OCI-LY1 (cell line): ENCODE results near the gene CFAP77.

ENCODE experiments used
- H2AFZ ChIP-seq: fragments of 200-600 bp; sonication (generic), shearing (Covaris generic); 2 replicates; pipeline ENCODE4 v1.6.0; 2014; ENCODE audit warnings: antibody characterized with exemption, mild to moderate bottlenecking, low read length
- H3F3A ChIP-seq: fragments of 200-600 bp; sonication (generic), shearing (Covaris generic); 2 replicates; pipeline ENCODE4 v1.6.0; 2014; ENCODE audit warnings: mild to moderate bottlenecking, antibody characterized with exemption, low read length, moderate library complexity; ENCODE audit not compliant: insufficient read depth
- H3K27ac ChIP-seq: fragments of 200-600 bp; sonication (generic); 2 replicates; pipeline ENCODE4 v1.5.1; 2014; ENCODE audit warnings: low read length, mixed run types, mild to moderate bottlenecking, low read depth; ENCODE audit not compliant: poor library complexity, severe bottlenecking
- H3K27me3 ChIP-seq: fragments of 200-600 bp; sonication (generic); 2 replicates; pipeline ENCODE4 v1.6.0; 2014; ENCODE audit warnings: antibody characterized with exemption, mild to moderate bottlenecking, low read length, moderate library complexity; ENCODE audit not compliant: insufficient read depth
- H3K36me3 ChIP-seq: fragments of 200-600 bp; sonication (generic); 2 replicates; pipeline ENCODE4 v1.6.1; 2014; ENCODE audit warnings: mild to moderate bottlenecking, antibody characterized with exemption, low read length, moderate library complexity, mixed read lengths; ENCODE audit not compliant: insufficient read depth
- H3K4me1 ChIP-seq: fragments of 200-600 bp; sonication (generic); 2 replicates; pipeline ENCODE4 v1.5.1; 2014; ENCODE audit warnings: mild to moderate bottlenecking, low read length, moderate library complexity; ENCODE audit not compliant: insufficient read depth, severe bottlenecking
- H3K4me2 ChIP-seq: fragments of 200-600 bp; sonication (generic), shearing (Covaris generic); 2 replicates; pipeline ENCODE4 v1.6.1; 2014; ENCODE audit warnings: low read length
- H3K4me3 ChIP-seq: fragments of 200-600 bp; sonication (generic); 2 replicates; pipeline ENCODE4 v1.5.1; 2014; ENCODE audit warnings: low read length, low read depth, mild to moderate bottlenecking, mixed read lengths; ENCODE audit not compliant: poor library complexity, severe bottlenecking
- H3K79me2 ChIP-seq: fragments of 200-600 bp; shearing (Covaris generic); 2 replicates; pipeline ENCODE4 v1.6.1; 2016; ENCODE audit warnings: mixed run types, low read length, mixed read lengths; ENCODE audit not compliant: insufficient read depth
- H3K9ac ChIP-seq: fragments of 200-600 bp; sonication (generic), shearing (Covaris generic); 2 replicates; pipeline ENCODE4 v1.6.1; 2014; ENCODE audit warnings: mild to moderate bottlenecking, low read length, mixed read lengths
- H3K9me2 ChIP-seq: fragments of 200-600 bp; sonication (generic), shearing (Covaris generic); 2 replicates; pipeline ENCODE4 v1.6.1; 2014; ENCODE audit warnings: low read depth, mild to moderate bottlenecking, low read length, mixed read lengths
- H3K9me3 ChIP-seq: fragments of 200-600 bp; shearing (Covaris generic); 2 replicates; pipeline ENCODE4 v1.6.1; 2014; ENCODE audit warnings: low read length, mixed read lengths
- H4K20me1 ChIP-seq: fragments of 200-600 bp; sonication (generic), shearing (Covaris generic); 2 replicates; pipeline ENCODE4 v1.6.0; 2016; ENCODE audit warnings: mild to moderate bottlenecking, low read length; ENCODE audit not compliant: insufficient read depth
- EZH2 ChIP-seq: fragments of 200-600 bp; sonication (generic), shearing (Covaris generic); IDR thresholded peaks from 2 replicates; pipeline ENCODE4 v1.8.0; 2017; ENCODE audit warnings: borderline replicate concordance, mixed run types, mild to moderate bottlenecking, antibody characterized with exemption, low read length, moderate library complexity, mixed read lengths
- TF ChIP-seq, protein P1 (sequence below): fragments of 200-600 bp; sonication (generic), shearing (Covaris generic); IDR thresholded peaks from 2 replicates; pipeline ENCODE4 v1.5.1; 2017; ENCODE audit warnings: mild to moderate bottlenecking, antibody characterized with exemption, low read length, moderate library complexity, mixed read lengths

CFAP77 gene

GRCh38 chr9:132582276-132582785 is 172.3 kb downstream of the CFAP77 start, which contains the start of gene BARHL1:
Gene BARHL1, plus strand, starts transcription at chr9:132582606. Its CDS starts 192 bp downstream, at chr9:132582798.
- H2AFZ ChIP-seq, result no peak within 1 kb of the TSS
- H3K4me1 ChIP-seq, result no peaks in the 10 kb centered on the region
- H3K9me3 ChIP-seq, result no peaks in the 10 kb centered on the region
- H3K79me2 ChIP-seq, result no peaks in the 10 kb centered on the region
- H3K27ac ChIP-seq, result no peak within 1 kb of the TSS
- H3K36me3 ChIP-seq, result no peaks in the 10 kb centered on the region
- no peaks in the 10 kb centered on the region for H4K20me1 ChIP-seq
- H3K9ac ChIP-seq, result no peak within 1 kb of the TSS
- no peak within 1 kb of the TSS for H3K4me3 ChIP-seq
- H3K9me2 ChIP-seq, result no peaks in the 10 kb centered on the region
- H3K4me2 ChIP-seq, result no peak within 1 kb of the TSS
- TF ChIP-seq, protein P1, sequence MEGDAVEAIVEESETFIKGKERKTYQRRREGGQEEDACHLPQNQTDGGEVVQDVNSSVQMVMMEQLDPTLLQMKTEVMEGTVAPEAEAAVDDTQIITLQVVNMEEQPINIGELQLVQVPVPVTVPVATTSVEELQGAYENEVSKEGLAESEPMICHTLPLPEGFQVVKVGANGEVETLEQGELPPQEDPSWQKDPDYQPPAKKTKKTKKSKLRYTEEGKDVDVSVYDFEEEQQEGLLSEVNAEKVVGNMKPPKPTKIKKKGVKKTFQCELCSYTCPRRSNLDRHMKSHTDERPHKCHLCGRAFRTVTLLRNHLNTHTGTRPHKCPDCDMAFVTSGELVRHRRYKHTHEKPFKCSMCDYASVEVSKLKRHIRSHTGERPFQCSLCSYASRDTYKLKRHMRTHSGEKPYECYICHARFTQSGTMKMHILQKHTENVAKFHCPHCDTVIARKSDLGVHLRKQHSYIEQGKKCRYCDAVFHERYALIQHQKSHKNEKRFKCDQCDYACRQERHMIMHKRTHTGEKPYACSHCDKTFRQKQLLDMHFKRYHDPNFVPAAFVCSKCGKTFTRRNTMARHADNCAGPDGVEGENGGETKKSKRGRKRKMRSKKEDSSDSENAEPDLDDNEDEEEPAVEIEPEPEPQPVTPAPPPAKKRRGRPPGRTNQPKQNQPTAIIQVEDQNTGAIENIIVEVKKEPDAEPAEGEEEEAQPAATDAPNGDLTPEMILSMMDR, result no peak
- no peak for TF ChIP-seq EZH2
- no peaks in the 10 kb centered on the region for H3K27me3 ChIP-seq
- H3F3A ChIP-seq, result no peaks in the 10 kb centered on the region

- H2AFZ ChIP-seq, result no peak overlapping the region
- no peaks in the 10 kb centered on the region for H4K20me1 ChIP-seq
- no peak overlapping the region for H3K27ac ChIP-seq
- H3K9ac ChIP-seq, result no peak overlapping the region
- H3K4me1 ChIP-seq, result no peaks in the 10 kb centered on the region
- H3F3A ChIP-seq, result no peaks in the 10 kb centered on the region
- H3K36me3 ChIP-seq, result no peaks in the 10 kb centered on the region
- no peak for TF ChIP-seq EZH2
- TF ChIP-seq, protein P1, result no peak
- no peaks in the 10 kb centered on the region for H3K27me3 ChIP-seq
- no peak overlapping the region for H3K4me3 ChIP-seq
- H3K4me2 ChIP-seq, result no peak overlapping the region
- H3K79me2 ChIP-seq, result no peaks in the 10 kb centered on the region
- H3K9me3 ChIP-seq, result no peaks in the 10 kb centered on the region
- no peaks in the 10 kb centered on the region for H3K9me2 ChIP-seq
These were observed 173.0 kb downstream of the CFAP77 start for GRCh38 chr9:132582786-132583583.

DNA sequence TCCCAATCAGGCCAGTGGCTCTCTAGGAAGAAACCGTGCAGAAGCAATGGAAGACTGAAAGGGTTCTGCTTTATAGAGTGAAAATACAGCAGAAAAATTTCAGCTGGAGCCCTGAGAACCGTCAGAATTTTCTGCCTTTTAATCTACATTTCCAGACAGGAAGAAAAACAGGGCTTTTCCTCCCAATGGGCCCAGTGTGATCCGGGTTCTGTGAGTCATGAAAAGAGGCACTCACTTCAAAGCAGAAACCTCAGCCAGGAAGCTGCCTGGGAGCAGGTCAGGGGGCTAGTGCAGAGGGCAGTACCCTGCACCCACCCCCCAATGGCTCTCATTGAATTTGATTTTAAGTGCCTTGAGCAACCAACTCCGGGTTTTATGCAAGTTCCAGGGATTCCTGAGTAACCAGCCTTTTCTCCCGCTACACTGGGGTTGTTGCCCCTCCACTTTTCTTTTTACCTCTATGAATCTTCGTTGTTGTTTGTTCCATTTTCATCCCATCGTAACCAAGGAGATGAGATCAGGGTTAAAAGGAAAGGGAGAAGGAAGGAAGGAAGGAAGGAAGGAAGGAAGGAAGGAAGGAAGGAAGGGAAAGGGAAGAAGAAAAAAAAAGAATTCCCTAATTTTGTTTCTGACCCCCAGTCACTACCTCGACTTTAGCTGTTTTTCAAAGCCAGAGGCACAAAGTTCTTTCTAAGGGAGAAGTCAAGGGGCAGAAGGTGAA is 173.7 kb downstream of the CFAP77 start:
- Histone ChIP-seq H3K4me1 (no peaks in the 10 kb centered on the region), H3K4me3 (no peak overlapping the region), H3K9me2 (no peaks in the 10 kb centered on the region), H3K4me2 (no peak overlapping the region), H3F3A (no peaks in the 10 kb centered on the region), H3K27me3 (no peaks in the 10 kb centered on the region), H2AFZ (no peak overlapping the region), H3K36me3 (no peaks in the 10 kb centered on the region), H3K9me3 (no peaks in the 10 kb centered on the region), H4K20me1 (no peaks in the 10 kb centered on the region), H3K79me2 (no peaks in the 10 kb centered on the region), H3K9ac (no peak overlapping the region), H3K27ac (no peak overlapping the region)
- TF ChIP-seq, protein P1, result no peak
- no peak for TF ChIP-seq EZH2
